Measurements from ENCODE around the gene MAMDC4.
A peak's percentile ranks its signal among the peaks of the same experiment; 100 is the strongest.
"Not testable (repeated sequence)": the region's sequence is repeated elsewhere in the genome, so short reads cannot be mapped to it uniquely, and the experiment has no call there.

Gene MAMDC4

DNA sequence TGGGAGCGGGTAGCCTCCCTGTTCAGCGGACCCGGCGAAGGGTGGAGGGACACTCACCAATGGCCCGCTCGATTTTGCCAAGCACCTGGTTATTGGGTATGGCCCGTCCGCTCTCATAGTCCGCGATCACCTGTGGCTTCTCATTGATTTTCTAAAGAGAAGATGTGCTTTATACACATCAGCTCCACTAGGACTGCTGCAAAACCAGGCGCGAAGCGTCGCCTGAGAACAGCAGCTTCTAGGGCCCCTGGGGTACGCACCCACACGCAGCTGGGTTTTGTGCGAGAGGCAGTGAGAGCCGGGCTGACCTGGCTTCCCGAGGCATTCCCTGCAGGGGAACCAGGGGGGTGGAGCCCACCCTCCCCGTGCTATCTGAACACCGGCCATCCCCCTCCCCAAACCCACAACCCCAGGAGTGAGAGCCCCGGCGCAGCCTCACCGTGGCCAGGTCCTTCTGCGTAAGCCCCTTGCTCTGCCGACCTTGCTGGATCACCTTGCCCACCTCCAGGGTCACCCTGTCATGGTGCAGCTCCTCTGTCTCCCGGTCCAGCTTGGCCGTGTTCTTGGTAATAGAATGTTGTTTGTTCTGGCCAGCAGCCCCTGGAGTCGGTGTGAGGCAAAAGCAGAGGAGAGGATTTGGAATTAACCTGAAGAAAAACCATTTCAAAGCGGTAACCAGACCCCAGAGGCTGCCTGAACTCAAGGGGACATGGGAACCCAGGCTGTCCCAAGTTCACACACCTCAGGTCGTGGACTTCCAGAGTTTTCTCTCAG lies 10.9 kb downstream of the MAMDC4 start:
- DNase-seq: no peak

DNA sequence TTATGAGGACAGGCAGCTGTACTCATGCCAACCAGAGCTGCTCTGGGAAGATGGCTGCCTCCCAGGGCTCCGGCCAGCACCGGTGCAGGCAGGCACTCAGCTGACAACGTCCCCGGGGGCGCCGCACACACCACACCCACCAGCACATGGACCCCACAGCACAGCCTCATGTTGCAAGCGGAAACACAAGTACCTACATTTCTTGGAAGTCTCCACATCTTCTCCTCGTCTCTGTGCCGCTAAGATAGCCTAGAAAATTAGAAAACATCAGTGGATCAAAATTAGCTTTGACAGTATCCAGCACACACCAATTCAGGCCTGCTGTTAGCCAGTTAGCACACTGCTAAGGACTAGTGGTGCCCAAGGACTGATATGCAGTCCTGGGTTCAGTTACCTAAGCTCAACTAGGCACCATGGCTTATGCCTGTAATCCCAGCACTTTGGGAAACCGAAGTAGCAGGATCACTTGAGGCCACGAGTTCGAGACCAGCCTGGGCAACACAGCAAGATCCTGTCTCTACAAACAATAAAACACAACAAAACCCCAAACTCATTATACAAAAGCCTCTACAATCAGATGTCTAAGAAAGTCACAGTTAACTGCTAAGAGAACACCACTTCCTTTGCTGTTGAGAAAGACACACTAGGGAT lies 11.6 kb downstream of the MAMDC4 start:
- no peak for DNase-seq

DNA sequence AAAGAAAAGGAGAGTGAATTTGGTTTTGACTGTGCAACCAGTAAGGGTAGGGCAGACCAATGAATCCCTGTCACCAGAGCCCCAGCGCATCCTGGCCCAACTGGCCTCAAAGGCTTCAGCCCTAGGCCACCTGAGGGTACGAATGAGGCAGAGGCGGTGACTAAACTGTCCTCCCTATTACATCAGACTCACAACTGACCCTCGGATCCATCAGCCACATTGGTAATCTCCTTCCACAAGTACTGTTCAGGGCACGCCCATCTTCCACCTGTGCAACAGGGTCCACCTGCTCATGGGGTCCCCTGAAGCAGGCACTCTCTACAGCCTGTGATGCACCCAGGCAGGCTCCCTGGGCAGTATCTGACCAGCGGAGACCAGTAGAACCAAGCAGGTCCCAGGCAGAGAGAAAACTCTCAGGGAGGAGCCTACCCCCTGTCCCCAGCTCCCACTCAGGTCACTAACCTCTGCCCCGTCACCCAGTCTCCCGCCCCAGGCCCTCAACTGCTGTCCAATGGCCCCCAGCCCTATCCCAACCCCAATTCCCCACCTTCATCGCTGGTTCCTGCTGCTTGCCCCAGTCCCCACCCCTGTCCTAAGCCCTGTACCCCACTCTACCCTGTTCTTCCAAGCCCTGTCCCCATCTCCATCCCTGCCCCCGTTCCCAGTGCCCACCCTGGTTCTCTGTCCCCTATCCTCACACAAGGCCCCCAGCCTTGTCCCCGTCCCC lies 13.1 kb downstream of the MAMDC4 start:
- DNase-seq: no peak

DNA sequence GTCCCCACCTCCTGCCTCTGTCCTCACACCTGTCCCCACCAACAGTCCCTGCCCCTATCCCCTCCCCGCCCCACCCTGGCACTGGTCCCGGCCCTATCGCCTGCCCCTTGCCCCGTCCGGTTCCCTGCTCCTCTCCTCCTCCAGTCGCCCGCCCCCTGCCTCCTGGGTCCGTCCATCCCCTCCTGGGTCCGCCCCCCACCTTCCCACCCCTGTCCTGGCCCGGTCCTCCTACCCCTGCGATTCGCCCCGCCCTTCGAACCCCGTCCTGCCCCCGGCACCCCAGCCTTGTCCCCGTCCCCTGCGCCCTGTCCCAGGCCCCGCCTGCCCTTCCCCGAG lies 13.6 kb downstream of the MAMDC4 start:
- no peak for DNase-seq

DNA sequence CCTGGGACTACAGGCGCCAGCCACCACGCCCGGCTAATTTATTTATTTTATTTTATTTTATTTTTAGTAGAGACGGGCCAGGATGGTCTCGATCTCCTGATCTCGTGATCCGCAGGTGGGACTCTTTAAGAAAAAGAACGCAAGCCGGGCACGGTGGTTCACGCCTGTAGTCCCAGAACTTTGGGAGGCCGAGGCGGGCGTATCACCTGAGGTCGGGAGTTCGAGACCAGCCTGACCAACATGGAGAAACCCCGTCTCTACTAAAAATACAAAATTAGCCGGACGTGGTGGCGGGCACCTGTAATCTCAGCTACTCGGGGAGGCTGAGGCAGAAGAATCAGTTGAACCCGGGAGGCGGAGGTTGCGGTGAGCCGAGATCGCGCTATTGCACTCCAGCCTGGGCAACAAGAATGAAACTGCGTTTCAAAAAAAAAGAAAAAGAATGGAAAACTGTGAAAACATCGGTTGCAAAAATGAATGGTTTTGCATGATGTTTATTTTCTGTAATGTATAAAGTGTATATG lies 14.8 kb downstream of the MAMDC4 start:
- DNase-seq: not testable (repeated sequence)

DNA sequence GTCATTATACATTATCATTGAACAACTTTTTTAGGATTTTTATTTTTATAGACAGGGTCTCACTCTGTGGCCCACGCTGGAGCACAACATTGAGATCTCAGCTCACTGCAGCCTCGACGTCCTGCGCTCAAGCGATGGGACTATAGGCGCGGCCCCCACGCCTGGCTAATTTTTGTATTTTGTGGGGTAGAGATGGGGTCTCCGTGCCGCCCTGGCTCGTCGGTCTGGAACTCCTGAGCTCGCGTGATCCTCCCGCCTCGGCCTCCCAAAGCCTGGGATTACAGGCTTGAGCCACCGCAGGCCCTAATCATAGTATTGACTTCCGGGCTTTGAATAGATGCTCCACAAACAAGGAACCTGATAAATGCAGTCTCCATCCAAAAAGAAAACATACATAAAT lies 15.3 kb downstream of the MAMDC4 start:
- DNase-seq: no peak

DNA sequence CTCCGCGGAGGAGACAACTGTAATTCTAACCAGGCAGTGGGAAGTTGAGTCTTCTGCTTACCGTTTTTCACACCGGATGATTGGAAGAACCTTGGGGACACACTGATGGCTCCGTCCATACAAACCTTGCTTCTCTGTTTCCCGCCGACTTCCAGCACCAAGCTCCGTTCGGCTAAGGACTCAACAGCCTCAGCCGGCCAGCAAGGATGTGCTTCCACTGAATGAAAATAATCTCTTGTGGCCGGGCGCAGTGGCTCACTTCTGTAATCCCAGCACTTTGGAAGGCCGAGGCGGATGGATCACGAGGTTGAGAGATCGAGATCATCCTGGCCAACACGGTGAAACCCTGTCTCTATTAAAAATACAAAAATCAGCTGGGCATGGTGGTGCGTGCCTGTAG lies 15.8 kb downstream of the MAMDC4 start:
- no peak for DNase-seq

DNA sequence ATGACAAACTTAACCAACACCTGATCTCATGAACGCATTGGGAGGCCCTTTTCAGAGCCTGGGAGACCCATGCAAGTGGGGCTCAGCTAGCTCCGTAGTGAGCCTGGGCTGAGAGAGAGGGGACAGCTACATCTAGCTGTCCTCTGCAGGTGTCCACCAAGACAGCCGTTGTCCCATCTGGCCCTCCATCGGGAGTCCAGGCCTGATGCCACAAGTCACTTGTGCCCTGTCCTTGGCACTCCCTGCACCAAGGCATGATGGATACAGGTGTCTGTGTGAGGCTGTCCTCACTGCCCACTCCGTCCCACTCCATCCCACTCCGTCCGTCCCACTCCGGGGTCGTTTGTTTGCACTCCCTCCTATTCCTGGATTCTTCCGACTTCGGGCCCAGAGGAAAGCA lies 16.5 kb downstream of the MAMDC4 start:
- no peak for DNase-seq

DNA sequence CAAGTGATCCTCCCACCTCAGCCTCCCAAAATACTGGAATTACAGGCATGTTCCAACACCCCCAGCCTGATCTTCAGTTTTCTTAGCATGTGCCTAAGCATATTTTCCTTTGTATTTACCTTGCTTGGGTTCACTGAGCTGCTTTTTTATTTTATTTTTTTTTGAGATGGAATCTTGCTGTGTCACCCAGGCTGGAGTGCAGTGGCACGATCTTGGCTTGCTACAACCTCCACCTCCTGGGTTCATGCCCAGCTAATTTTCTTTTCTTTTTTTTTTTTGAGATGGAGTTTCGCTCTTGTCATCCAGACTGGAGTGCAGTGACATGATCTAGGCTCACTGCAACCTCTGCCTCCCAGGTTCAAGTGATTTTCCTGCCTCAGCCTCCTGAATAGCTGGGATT lies 17.5 kb downstream of the MAMDC4 start:
- not testable (repeated sequence) for DNase-seq

DNA sequence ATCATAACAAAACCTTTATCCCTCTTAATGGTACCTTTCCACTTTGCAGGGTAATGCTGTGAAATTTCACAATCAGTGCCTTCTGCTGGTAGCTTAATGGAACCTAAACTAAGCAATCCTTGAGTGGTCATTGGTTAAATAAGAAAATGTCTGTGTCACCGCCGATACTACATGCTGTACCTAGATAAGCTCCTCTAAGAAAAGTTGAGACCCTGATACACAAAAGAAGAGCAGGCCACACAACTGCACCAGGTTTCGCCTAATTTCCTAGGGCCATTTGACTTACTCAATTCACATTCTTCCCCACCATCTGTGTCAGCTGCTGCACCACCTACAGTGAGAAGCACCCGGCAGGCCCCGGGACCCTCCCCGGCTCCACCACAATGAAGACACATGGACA lies 23.0 kb downstream of the MAMDC4 start:
- DNase-seq: no peak

DNA sequence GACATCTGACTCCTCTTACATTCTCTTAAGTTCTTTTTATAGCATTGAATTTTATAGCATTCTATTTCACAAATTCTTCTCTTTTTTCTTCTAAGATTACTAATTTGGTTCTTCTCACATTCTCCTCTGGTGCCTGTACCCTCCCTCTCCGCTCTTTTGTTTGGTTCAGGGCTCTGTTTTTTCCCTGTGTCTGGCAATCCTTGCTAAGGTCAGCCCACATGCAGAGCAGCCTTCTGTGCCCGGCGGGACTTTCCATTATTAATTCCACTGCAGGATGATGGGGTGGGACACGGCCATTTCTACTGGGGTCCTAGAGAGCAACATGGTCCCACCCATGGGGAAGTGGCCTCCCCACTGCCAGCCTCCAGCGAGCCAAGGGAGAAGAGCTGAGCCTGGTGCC lies 24.3 kb downstream of the MAMDC4 start:
- no peak for DNase-seq

DNA sequence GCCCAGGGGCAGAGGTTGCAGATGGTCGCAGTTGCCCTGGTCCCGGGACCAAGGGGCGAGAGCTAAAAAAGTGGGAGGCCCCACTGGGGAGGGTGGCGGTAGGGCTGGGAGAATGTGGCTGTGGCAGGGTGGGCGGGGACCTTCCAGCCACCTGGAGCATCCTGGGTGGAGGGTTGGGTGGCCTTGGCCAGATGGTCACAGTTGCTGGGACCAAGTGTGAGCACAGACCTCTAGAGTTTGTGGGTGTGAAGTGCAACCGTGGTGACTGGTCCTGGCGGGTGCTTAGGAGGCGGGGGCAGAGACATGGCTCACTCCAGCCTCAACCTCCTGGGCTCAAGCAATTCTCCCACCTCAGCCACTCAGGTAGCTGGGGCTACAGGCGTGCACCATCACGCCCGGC lies 28.5 kb downstream of the MAMDC4 start:
- no peak for DNase-seq

DNA sequence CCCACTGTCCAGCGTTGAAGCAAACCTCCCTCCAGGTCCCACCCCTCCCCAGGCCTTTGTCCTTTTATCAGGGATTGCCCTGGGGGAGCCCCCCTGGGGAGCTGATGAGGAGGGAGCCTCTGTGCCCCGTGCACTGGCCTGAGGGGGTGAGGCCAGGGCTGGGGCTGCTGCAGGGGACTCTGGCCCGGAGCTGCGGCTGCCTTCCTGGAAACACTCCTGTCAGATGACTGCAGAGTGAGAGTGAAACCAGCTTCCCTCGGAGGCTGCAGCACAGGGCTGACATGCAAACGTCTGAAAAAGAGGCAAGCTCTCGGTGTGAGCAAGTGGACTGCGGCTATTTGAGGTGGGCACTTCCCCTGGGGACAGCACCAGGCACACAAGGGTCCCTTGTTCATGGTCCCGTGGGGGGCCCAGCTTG lies 29.6 kb downstream of the MAMDC4 start:
- no peak for DNase-seq

DNA sequence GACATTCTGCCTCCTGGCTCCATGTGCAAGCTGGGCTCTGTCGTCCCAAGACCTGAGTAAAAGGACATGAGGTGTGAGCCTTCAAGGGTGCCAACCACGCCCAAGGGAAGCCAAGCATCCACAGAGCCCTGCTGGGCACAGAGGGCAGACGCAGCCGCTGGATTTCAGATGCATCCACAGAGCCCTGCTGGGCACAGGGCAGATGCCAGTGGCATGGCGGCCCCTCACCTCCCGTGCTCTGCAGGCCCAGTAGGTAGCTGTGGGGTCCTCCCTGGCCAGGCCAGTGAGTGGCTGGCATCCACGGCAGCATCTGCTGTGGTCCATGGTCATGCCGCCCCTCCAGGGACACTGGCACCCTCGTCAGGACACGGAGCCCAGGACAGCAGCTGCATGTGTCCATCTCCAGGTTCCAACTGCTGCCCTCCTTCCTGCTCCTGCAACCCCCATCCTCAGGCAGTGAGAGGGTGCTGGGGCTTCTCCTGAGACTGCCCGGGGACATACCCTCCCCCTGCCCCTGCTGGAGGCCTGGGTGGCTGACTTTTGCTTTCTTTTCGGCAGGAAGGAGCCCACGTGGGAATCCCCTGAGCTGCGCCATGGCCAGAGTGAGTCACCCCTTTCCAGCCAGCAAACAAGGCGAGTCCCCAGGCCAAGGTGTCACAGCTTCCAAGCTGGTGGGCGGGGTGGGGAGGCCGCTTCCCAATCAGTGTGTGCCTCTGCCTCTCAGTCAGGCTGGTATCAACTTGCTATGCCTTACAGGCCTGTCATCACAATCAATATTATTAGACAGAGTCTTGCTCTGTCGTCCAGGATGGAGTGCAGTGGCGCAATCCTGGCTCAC lies 30.2 kb downstream of the MAMDC4 start:
- peak; percentile 51 to 69 (median 66) for DNase-seq

DNA sequence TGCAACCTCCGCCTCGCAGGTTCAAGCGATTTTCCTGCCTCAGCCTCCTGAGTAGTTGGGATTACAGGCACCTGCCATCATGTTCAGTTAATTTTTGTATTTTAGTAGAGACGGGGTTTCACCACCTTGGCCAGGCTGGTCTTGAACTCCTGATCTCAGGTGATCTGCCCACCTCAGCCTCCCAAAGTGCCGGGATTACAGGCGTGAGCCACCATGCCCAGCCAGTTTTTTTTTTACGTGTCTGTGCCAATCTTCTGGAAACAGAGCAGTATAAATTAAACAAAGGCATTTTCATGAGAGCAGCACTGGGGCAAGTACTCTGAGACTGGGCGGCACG lies 30.8 kb downstream of the MAMDC4 start:
- not testable (repeated sequence) for DNase-seq

DNA sequence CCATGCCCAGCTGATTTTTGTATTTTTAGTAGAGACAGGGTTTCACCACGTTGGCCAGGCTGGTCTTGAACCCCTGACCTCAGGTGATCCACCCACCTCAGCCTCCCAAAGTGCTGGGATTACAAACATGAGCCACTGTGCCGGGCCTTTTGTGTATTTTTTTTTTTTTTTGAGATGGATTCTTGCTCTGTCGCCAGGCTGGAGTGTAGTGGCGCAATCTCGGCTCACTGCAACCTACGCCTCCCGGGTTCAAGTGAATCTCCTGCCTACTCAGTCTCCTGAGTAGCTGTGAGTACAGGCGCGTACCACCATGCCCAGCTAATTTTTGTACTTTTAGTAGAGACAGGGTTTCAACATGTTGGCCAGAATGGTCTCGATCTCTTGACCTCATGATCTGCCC lies 31.5 kb downstream of the MAMDC4 start:
- not testable (repeated sequence) for DNase-seq

DNA sequence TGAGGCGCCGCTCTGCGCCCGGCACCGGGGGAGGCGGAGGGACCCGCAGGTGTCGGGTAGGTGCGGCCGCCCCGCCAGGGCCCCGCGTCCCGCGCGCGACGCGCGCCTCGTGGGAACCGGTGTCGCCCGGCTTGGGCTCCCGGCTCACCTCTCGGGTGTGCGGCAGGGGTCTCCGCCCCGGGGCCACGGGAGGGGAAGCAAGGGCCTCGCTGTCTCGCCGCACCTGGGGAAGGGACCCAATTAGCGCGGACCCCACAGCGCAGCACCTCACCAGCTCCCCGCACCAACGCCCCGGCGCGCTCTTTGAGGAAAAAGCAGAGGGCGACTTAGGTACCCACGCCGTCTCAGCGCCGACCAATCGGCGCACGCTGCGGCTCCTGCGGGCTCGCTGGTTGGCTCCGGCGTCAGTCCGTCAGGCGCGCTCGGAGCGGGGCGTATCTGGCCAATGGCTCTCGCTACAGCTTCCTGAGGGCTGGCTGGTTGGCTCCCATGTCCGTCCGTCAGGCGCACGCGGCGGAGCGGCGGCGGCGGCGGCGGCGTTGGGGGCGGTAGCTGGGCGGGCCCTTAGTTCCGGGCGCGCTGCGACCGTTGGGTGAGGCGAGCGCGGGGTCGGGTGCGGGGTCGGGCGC lies 33.9 kb downstream of the MAMDC4 start, which contains the start of gene TRAF2:
Gene TRAF2 (plus strand): TSS at position 567 of the 629 bp plus-strand sequence. CDS start 12,225 bp downstream, outside the sequence.
- peak; percentile 90 to 96 (median 94) for DNase-seq

DNA sequence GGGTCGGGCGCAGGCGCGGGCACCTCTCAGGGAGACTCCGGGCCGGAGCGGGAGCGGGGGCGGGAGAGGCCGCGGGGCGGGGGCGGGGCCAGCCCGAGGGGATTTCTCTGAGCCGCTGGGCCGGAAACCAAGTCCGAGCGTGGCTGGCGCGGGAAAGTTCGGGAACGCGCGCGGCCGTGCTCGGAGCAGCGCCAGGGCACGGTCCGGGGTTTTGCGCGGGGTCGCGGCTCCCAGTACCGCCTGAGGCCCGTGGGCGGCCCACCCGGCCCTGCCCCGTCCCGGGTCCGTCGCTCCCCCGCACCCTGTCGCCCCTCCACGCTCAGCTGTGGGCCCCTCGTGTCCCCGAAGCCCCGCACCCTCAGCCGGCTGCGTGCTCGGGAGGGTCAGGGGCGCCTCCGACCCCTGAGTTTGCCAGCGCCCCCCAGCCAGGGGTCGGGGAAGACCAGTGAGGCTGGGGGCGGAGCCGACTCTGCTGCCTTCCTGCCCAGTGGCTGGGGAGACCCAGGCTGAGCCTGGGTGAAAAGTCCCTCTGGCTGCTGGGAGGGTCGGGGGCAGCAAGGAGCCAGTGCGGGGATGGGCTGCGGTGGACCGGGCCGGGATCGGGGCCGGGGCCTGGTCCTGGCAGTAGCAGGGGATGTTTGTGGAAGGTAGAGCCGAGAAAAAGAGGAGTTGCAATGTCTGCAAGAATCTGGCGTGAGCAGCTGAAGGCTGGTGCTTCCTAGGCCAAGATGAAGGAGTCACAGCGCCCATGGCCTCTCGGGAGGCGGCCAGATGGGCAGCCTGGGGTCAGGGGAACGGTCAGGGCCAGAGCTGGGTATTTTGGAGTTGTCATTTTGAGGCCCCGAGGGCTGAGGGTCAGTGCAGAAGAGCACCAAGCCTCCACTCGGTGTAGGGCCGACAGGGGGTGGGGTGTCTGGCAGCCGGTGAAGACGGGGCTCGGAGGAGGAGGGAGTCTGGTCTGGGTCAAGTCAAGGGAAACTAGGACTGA lies 34.8 kb downstream of the MAMDC4 start:
- DNase-seq: peak in 2 of 4 experiments; percentile 72 to 76

DNA sequence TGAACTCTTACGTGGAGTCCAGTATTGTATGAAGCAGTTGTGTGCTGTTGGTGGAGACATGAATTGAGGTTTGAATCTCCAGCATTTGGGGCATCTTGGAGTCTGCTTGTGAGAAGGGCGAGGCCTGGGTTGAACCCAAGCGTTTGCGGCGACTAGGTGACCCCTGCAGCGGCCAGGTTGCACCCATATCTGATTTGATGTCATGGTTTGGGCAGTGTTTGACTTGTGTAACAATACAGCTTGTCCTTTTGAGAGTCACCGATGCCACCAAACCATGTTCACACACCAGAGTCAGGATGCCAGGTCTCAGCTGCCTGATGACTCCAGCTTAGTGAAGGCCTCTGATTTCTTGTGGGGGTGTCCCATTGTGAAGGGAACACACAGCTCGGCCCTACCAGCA lies 36.3 kb downstream of the MAMDC4 start:
- no peak for DNase-seq

DNA sequence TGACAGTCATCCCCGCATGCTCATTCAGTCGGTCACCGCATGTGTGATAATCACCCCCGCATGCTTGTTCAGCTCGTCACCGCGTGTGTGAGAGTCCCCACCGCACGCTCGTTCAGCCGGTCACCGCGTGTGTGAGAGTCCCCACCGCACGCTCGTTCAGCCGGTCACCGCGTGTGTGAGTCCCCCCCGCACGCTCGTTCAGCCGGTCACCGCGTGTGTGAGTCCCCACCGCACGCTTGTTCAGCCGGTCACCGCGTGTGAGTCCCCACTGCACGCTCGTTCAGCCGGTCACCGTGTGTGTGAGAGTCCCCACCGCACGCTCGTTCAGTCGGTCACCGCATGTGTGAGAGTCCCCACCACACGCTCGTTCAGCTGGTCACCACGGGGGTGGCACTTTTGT lies 37.7 kb downstream of the MAMDC4 start:
- no peak for DNase-seq

DNA sequence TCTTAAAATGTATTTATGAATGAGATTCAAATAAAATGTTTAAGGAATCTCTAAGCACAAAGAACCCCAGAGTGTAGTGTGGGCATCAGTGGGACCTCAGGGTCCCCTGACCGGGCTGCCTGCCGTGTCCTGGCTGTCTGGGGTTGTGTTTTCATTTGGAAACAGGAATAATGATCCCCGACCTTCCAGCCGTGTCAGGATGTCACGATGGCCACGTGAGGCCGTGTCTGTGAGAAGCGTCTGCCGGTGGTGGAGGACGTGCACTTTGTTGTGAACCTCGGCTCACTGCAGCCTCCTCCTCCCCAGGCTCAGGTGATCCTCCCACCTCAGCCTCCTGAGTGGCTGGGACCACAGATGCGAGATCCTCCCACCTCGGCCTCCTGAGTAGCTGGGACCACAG lies 38.5 kb downstream of the MAMDC4 start:
- DNase-seq: no peak
